Heart right ventricle (tissue), 16 donors: ENCODE results near the gene TRAIP. TPM values are rescaled to one million over a fixed set of nuclear protein-coding genes. Genes with fewer than 3 reads are reported as not detected.

Experiments
- ATAC-seq, 8 donors: fragments of 200-7000 bp; cut with Tn5 transposase; one replicate each; pipeline ENCODE4 v1.9.1; 2020; ENCODE audit warnings: mild to moderate bottlenecking in 8 of 8, moderate library complexity in 8 of 8, moderate number of reproducible peaks in 1 of 8
- DNase-seq, 2 donors: peaks; one replicate each; pipeline ENCODE4 v3.0.0-alpha.2; 2020
- H3K27ac ChIP-seq, 10 donors: fragments of 200-600 bp; sonication (generic) in 2 of 10; one replicate each; pipeline versions ENCODE4 v1.5.0 to v1.8.0; 2020 to 2022; ENCODE audit warnings: mild to moderate bottlenecking in 3 of 10
- H3K27me3 ChIP-seq, 7 donors: fragments of 200-600 bp; one replicate each; pipeline ENCODE4 v1.8.0; 2021 to 2022; ENCODE audit warnings: mild to moderate bottlenecking in 2 of 7
- H3K36me3 ChIP-seq, 9 donors: fragments of 200-600 bp; sonication (generic) in 1 of 9; one replicate each; pipeline versions ENCODE4 v1.5.0 to v1.8.0; 2020 to 2022; ENCODE audit warnings: mild to moderate bottlenecking in 2 of 9
- H3K4me1 ChIP-seq, 9 donors: fragments of 200-600 bp; sonication (generic) in 1 of 9; one replicate each; pipeline versions ENCODE4 v1.5.0 to v1.8.0; 2020 to 2022; ENCODE audit warnings: mild to moderate bottlenecking in 4 of 9
- H3K4me3 ChIP-seq, 10 donors: fragments of 200-600 bp; sonication (generic) in 2 of 10; one replicate each; pipeline versions ENCODE4 v1.5.0 to v1.8.0; 2020 to 2022; ENCODE audit warnings: mild to moderate bottlenecking in 7 of 10, moderate library complexity in 2 of 10
- H3K9me3 ChIP-seq, 11 donors: fragments of 200-600 bp in 10 of 11; sonication (generic) in 2 of 11; one replicate each; pipeline versions ENCODE4 v1.5.0 to v1.8.0; 2013 to 2022; ENCODE audit warnings: mild to moderate bottlenecking in 2 of 11, control low read depth in 1 of 11, moderate library complexity in 1 of 11
- CTCF ChIP-seq, 9 donors: fragments of 200-600 bp; sonication (generic) in 2 of 9; IDR thresholded peaks; one replicate each; pipeline versions ENCODE4 v1.5.0 to v1.8.0; 2021 to 2022; ENCODE audit warnings: antibody characterized with exemption in 9 of 9, mild to moderate bottlenecking in 5 of 9, moderate library complexity in 1 of 9
- WGBS, 2 donors: extraction: QIAGEN DNeasy Blood & Tissue Kit; methylation state at CpG; one replicate each; pipeline ENCODE4 v1.1.7; 2013; ENCODE audit warnings: inconsistent platforms in 1 of 2; 5-methylcytosine and 5-hydroxymethylcytosine counted together
- intact Hi-C, 10 donors: fragments of 100-400 bp; cut with DNase I; formaldehyde crosslinking; loops; one replicate each; pipeline versions ENCODE4 v1.11.1 to v1.14.2; 2022
- polyA plus RNA-seq, 2 donors: library from polyadenylated mRNA; stranded (reverse); fragments of 200-250 nt; gene quantifications; one replicate each; pipeline ENCODE4 v1.2.3, GENCODE V29; 2013
- total RNA-seq, 10 donors: library from RNA; stranded (reverse); fragmentation: NEBNext Ultra II Directional in 3 of 10; extraction: Animal tissue kit (Norgen Biotek cat#: 25700) in 3 of 10; gene quantifications; one replicate each; pipeline versions ENCODE4 v1.2.1 to v1.2.4, GENCODE V29; 2021 to 2023
- donor health status: Arrhythmogenic right ventricular cardiomyopathy.
- donor health status: ischemic (EF 13 %, LVEDD 7.1; RV severe dilation, severe dysfunction).
- donor health status: healthy with polysubstance abuse.
- donor health status: DM: no; HTN: yes; CAD: no.
- donor health status: DM: no; HTN: no; CAD: no.
- donor health status: ischemic (EF 25% LVEDD 6.9; RV normal size, moderate dysfunction).
- donor health status: ischemic (EF 25% LVEDD 5.7; RV mildly dilated, moderate dysfunction).
- donor health status: healthy.
- donor health status: DM: yes; HTN: yes; CAD: no.
- donor health status: Ischemic cardiomyopathy.
- donor health status: ischemic (EF 35%, LVEDD 5.7; RV mildly dilated, moderate dysfunction).
- donor health status: nonischemic (EF 11% LVEDD 7.7; RV severe dilation, severe dysfunction).
- donor health status: DM: yes; HTN: yes; CAD: no.
- donor health status: PGD.
- donor health status: ischemic (EF 29% LVEDD 5.4; RV normal size, mild dysfunction).
- donor health status: nonischemic (EF 23%, LVEDD 6.1; RV moderate dilation, normal function).

The TRAIP gene
- total and polyA plus RNA-seq, 12 donors: 0.20 to 2.4 (median 1.4) TPM

DNA sequence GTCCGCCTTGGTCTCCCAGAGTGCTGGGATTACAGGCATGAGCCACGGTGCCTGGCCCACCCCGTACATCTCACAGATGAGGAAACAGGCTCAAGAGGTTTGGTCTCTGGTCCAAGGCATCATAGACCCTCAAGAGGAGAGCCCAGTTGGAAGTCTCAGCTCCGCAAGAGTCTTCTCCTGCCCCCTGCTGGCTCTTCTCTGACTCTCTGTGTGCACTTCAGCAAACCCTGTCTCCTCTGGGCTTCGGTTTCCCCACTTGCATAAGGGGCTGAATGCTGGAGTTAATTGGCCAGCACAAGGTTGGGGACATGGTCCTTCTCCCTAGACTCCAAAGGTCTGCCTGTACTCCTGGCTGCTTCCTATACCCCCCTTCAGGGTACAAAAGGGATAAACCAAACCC is 43.5 kb upstream of the TRAIP start:
- H3K27me3 ChIP-seq: no peaks in the 10 kb centered on the region
- no peak overlapping the region for H3K27ac ChIP-seq
- H3K36me3 ChIP-seq: peaks cover 0 to 9% (median 0%) of the 10 kb centered on the region in 9 donors
- ATAC-seq: no peak
- WGBS, 2 donors: 58 to 73% methylated on average over 5 of the region's 5 CpGs
- H3K9me3 ChIP-seq: no peaks in the 10 kb centered on the region
- TF ChIP-seq CTCF (IDR thresholded peaks at IDR 0.05): peak in 6 of 9 donors; percentile 19 to 52 (median 37)
- intact Hi-C loops: loop anchor here in 8 of 10 donors (5.0 to 10.0 kb wide), 7 partner anchors 38 to 195 kb away; partner anchors contain the start of genes TRAIP (in 4 of the 8) and GMPPB (in 1 of the 8)
- H3K4me3 ChIP-seq: no peak overlapping the region
- peaks cover 6 to 42% (median 24%) of the 10 kb centered on the region in 9 donors for H3K4me1 ChIP-seq
- no peak for DNase-seq

GRCh38 chr3:49898991-49899390 is 42.6 kb upstream of the TRAIP start:
- DNase-seq: no peak
- no peaks in the 10 kb centered on the region for H3K9me3 ChIP-seq
- no peaks in the 10 kb centered on the region for H3K27me3 ChIP-seq
- no peak overlapping the region for H3K27ac ChIP-seq
- no peak for TF ChIP-seq CTCF (IDR thresholded peaks at IDR 0.05)
- no peak overlapping the region for H3K4me3 ChIP-seq
- peaks cover 6 to 36% (median 17%) of the 10 kb centered on the region in 9 donors for H3K4me1 ChIP-seq
- intact Hi-C loops: no loop called here
- peaks cover 0 to 9% (median 0%) of the 10 kb centered on the region in 9 donors for H3K36me3 ChIP-seq
- WGBS, 2 donors: 77 to 81% methylated on average over 6 of the region's 6 CpGs
- ATAC-seq: no peak

GRCh38 chr3:49896345-49896744 is 40.0 kb upstream of the TRAIP start:
- 68 to 76% methylated on average over 5 of the region's 5 CpGs for WGBS, 2 donors
- DNase-seq: no peak
- intact Hi-C loops: no loop called here
- Histone ChIP-seq H3K9me3 (no peaks in the 10 kb centered on the region), H3K4me3 (no peak overlapping the region), H3K36me3 (peaks cover 0 to 9% (median 0%) of the 10 kb centered on the region in 9 donors), H3K27me3 (no peaks in the 10 kb centered on the region), H3K27ac (no peak overlapping the region), H3K4me1 (peaks cover 0 to 11% (median 9%) of the 10 kb centered on the region in 9 donors)
- ATAC-seq: peak in 5 of 8 donors; percentile 8 to 43 (median 31)
- no peak for TF ChIP-seq CTCF (IDR thresholded peaks at IDR 0.05)

GRCh38 chr3:49895791-49896190 is 39.4 kb upstream of the TRAIP start:
- Histone ChIP-seq H3K27me3 (no peaks in the 10 kb centered on the region), H3K9me3 (no peaks in the 10 kb centered on the region), H3K27ac (no peak overlapping the region), H3K36me3 (peaks cover 0 to 9% (median 0%) of the 10 kb centered on the region in 9 donors), H3K4me3 (no peak overlapping the region), H3K4me1 (peaks cover 0 to 7% (median 5%) of the 10 kb centered on the region in 9 donors)
- no peak for TF ChIP-seq CTCF (IDR thresholded peaks at IDR 0.05)
- DNase-seq: no peak
- 95 to 96% methylated on average over 9 of the region's 9 CpGs for whole genome bisulfite sequencing, 2 donors
- ATAC-seq: no peak
- intact Hi-C loops: no loop called here
